ENCODE results near the gene ASB3.

DNA sequence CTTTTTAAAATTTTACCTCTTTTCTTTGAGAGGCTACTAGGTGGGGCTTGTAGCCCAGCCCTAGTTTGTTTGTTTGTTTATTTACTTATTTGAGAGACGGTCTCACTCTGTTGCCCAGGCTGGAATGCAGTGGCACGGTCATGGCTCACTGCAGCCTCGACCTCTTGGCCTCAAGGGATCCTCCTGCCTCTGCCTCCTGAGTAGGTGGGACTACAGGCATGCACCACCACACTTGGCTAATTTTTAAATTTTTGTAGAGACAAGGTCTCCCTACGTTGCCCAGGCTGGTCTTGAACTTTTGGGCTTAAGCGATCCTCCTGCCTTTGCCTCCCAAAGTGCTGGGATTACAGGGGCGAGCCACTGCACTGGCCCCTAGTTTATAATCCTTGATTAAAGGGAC is 35.1 kb upstream of the ASB3 start:
- TF ChIP-seq, protein P1, sequence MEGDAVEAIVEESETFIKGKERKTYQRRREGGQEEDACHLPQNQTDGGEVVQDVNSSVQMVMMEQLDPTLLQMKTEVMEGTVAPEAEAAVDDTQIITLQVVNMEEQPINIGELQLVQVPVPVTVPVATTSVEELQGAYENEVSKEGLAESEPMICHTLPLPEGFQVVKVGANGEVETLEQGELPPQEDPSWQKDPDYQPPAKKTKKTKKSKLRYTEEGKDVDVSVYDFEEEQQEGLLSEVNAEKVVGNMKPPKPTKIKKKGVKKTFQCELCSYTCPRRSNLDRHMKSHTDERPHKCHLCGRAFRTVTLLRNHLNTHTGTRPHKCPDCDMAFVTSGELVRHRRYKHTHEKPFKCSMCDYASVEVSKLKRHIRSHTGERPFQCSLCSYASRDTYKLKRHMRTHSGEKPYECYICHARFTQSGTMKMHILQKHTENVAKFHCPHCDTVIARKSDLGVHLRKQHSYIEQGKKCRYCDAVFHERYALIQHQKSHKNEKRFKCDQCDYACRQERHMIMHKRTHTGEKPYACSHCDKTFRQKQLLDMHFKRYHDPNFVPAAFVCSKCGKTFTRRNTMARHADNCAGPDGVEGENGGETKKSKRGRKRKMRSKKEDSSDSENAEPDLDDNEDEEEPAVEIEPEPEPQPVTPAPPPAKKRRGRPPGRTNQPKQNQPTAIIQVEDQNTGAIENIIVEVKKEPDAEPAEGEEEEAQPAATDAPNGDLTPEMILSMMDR (IDR thresholded peaks at IDR 0.05; ENCODE audit: borderline replicate concordance, extremely low read depth, low read length, poor library complexity, severe bottlenecking): no peak
- TF ChIP-seq EZH2 (IDR thresholded peaks at IDR 0.05; ENCODE audit: borderline replicate concordance, low read depth, low read length, severe bottlenecking): no peak
